ENCODE measurements around the gene EPOP.
"Not testable (repeated sequence)": the region's sequence is repeated elsewhere in the genome, so short reads cannot be mapped to it uniquely, and the experiment has no call there.

Gene EPOP

GRCh38 chr17:38673707-38674013 is 1.1 kb downstream of the EPOP start:
- no peak for DNase-seq

- no peak for DNase-seq
Measured at GRCh38 chr17:38672788-38673706, 1.7 kb downstream of the EPOP start.

GRCh38 chr17:38671939-38672720 is 2.6 kb downstream of the EPOP start:
- DNase-seq: no peak

GRCh38 chr17:38669520-38669919 is 5.2 kb downstream of the EPOP start:
- DNase-seq: no peak

- DNase-seq: no peak
Measured at GRCh38 chr17:38667787-38668122, 7.0 kb downstream of the EPOP start.

GRCh38 chr17:38667099-38667786 is 7.5 kb downstream of the EPOP start:
- DNase-seq: peak; percentile 77

- DNase-seq: no peak
Measured at GRCh38 chr17:38663964-38664644, 10.7 kb downstream of the EPOP start.

- DNase-seq: peak; percentile 71
Measured at GRCh38 chr17:38663125-38663751, 11.5 kb downstream of the EPOP start.

- no peak for DNase-seq
Measured at GRCh38 chr17:38660097-38661025, 14.4 kb downstream of the EPOP start.

GRCh38 chr17:38659415-38659814 is 15.3 kb downstream of the EPOP start:
- DNase-seq: no peak

GRCh38 chr17:38658741-38659345 is 15.9 kb downstream of the EPOP start:
- no peak for DNase-seq

- DNase-seq: no peak
Measured at GRCh38 chr17:38657824-38658740, 16.7 kb downstream of the EPOP start.

GRCh38 chr17:38656959-38657823 is 17.6 kb downstream of the EPOP start:
- no peak for DNase-seq

- DNase-seq: no peak
Measured at GRCh38 chr17:38654411-38655398, 20.1 kb downstream of the EPOP start.

- DNase-seq: no peak
Measured at GRCh38 chr17:38653679-38654078, 21.1 kb downstream of the EPOP start.

GRCh38 chr17:38653230-38653629 is 21.5 kb downstream of the EPOP start:
- no peak for DNase-seq

GRCh38 chr17:38650653-38651173 is 24.0 kb downstream of the EPOP start:
- not testable (repeated sequence) for DNase-seq

All from stimulated activated CD8-positive, alpha-beta memory T cell treated with anti-CD3 and anti-CD28 coated beads, Interleukin-4, amount 100 ng/mL, for 48 hours (primary cell).